ENCODE results near the gene TMEM123. TPM values are rescaled to one million over a fixed set of nuclear protein-coding genes. Genes with fewer than 3 reads are reported as not detected.

The TMEM123 gene
- total and polyA plus RNA-seq, 2 of the 13 experiments (the other 11 are each of a cell fraction or from before 2014, with no cell fraction given), result 365 to 2,761 TPM

DNA sequence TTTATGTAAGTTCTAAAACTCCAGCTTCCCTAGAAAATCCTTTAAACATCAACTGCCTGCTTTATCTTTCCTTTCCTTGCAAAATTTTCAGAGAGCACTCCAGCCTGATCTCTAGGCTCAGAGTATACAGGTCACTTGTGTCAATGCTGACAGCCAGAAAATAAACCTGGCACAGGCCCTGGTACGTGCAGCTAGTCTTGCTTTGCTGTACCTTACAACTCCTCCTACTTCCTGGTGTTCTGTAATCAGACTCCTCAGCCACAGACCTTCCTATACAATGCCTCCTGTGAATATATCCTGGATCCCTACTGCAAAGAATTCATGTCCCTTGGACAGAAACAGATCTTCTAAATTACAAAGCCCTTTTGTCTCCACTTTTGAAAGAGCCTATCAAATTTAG lies 24.2 kb upstream of the TMEM123 start (continued):
- TF ChIP-seq SMAD3 (CRISPR knock-in tag; IDR thresholded peaks at IDR 0.05) (no peak), KAT7 (CRISPR knock-in tag; IDR thresholded peaks at IDR 0.05; ENCODE audit: borderline replicate concordance) (no peak; the same call in 1 of the 2 replicates), SUZ12 (IDR thresholded peaks at IDR 0.05; ENCODE audit: low read depth, low read length) (no peak), ZEB1 (IDR thresholded peaks at IDR 0.05; ENCODE audit: insufficient replicate concordance, low read depth) (no peak), MXI1 (IDR thresholded peaks at IDR 0.05; ENCODE audit: borderline replicate concordance, low read depth, low read length) (no peak), CC2D1A (CRISPR knock-in tag; IDR thresholded peaks at IDR 0.05) (no peak), GATAD1 (CRISPR knock-in tag; IDR thresholded peaks at IDR 0.05) (no peak; the same call in 1 of the 2 replicates), ZNF121 (CRISPR knock-in tag; IDR thresholded peaks at IDR 0.05) (0 out of 2 replicates have a peak, but pooled peaks have one; percentile 39), ZNF124 (CRISPR knock-in tag; IDR thresholded peaks at IDR 0.05) (peak; percentile 52), ZNF546 (CRISPR knock-in tag; conservative IDR thresholded peaks at IDR 0.05) (no peak), MEF2D (CRISPR knock-in tag; IDR thresholded peaks at IDR 0.05) (peak; percentile 81), ZNF563 (CRISPR knock-in tag; IDR thresholded peaks at IDR 0.05) (no peak), ZNF24 (IDR thresholded peaks at IDR 0.05) (no peak), SIX4 (CRISPR knock-in tag; IDR thresholded peaks at IDR 0.05) (peak; percentile 94), HMG20B (CRISPR knock-in tag; conservative IDR thresholded peaks at IDR 0.05) (no peak), ZNF441 (CRISPR knock-in tag; IDR thresholded peaks at IDR 0.05; ENCODE audit: borderline replicate concordance) (0 out of 2 replicates have a peak, but pooled peaks have one; percentile 52), ZNF343 (CRISPR knock-in tag; IDR thresholded peaks at IDR 0.05) (no peak), ZBTB14 (CRISPR knock-in tag; IDR thresholded peaks at IDR 0.05) (no peak), NRL (CRISPR knock-in tag; IDR thresholded peaks at IDR 0.05; ENCODE audit: borderline replicate concordance) (no peak), ZNF569 (CRISPR knock-in tag; IDR thresholded peaks at IDR 0.05; ENCODE audit: borderline replicate concordance) (0 out of 2 replicates have a peak, but pooled peaks have one; percentile 56), GABPB1 (CRISPR knock-in tag; IDR thresholded peaks at IDR 0.05) (no peak; the same call in 1 of the 2 replicates), HES4 (CRISPR knock-in tag; IDR thresholded peaks at IDR 0.05; ENCODE audit: borderline replicate concordance) (no peak), HCFC1 (IDR thresholded peaks at IDR 0.05; ENCODE audit: low read depth, low read length) (no peak), KDM3A (CRISPR knock-in tag; IDR thresholded peaks at IDR 0.05; ENCODE audit: low read depth) (0 out of 2 replicates have a peak, but pooled peaks have one; percentile 45), ZNF580 (CRISPR knock-in tag; IDR thresholded peaks at IDR 0.05; ENCODE audit: borderline replicate concordance, low read depth) (peak; percentile 61; the same call in 1 of the 2 replicates), U2AF2 (IDR thresholded peaks at IDR 0.05; ENCODE audit: low read depth, low read length) (no peak), ARID4A (CRISPR knock-in tag; IDR thresholded peaks at IDR 0.05; ENCODE audit: borderline replicate concordance) (peak; percentile 34; the same call in 1 of the 2 replicates), NONO (IDR thresholded peaks at IDR 0.05) (no peak), NONO (CRISPR knock-in tag; conservative IDR thresholded peaks at IDR 0.05) (no peak)

All from HepG2 (cell line).